Glomerular endothelial cell (primary cell): ENCODE data around the gene GLOD5. TPM values are rescaled to one million over a fixed set of nuclear protein-coding genes. Genes with fewer than 3 reads are reported as not detected.

Source experiments
- DNase-seq: peaks from one replicate; pipeline ENCODE4 v3.0.0-alpha.2; 2011; ENCODE audit warnings: low read depth, low spot score; ENCODE audit errors: extremely low read depth
- total RNA-seq: library from RNA; depleted of rRNA; stranded (reverse); fragments of >200 nt; gene quantifications from 2 replicates; pipeline ENCODE4 v1.2.3, GENCODE V29; 2015

GLOD5 gene
- total RNA-seq, 1 donor from 2014 or later = not detected

DNA sequence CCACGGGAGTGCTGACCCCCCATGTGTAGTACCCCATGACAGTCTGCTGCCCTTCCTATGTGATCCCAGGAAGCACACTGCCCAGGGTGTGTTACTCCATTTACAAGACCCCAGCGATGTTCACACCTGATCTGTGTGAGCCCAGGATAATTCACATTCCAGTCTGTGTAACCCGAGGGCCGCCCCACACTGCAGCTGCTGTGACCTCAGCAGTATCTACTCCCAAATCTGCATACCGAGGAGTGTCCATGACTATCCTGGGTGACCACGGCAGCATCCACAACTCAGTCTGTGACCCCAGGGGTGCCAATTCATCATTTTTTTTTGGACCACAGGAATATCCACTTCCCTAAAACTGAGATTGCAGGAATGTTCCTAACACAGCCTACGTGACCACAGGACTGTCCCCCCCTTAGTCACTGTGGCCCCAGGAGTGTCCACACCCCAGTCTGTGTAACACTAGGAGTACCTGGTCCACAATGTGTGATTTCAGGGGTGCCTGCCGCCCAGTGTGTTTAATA is 7.8 kb upstream of the GLOD5 start:
- DNase-seq = no peak

DNA sequence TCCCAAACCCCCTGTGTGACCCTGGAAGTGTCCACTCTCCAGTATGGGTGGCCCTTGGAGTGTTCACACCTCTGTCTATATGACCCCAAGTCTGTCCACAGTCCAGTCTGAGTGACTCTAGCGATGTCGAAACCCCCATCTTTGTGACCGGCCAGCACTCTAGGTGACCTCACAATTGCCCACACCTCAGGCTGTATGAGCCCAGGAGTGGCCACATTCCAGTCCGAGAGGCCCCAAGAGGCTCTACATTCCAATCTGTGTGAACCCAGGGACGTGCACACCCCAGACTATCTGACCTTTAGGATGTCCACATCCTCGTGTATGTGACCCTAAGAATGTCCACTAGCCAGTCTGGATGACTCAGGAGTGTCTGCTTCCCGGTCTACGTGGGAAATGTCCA is 7.3 kb upstream of the GLOD5 start:
- DNase-seq = no peak

DNA sequence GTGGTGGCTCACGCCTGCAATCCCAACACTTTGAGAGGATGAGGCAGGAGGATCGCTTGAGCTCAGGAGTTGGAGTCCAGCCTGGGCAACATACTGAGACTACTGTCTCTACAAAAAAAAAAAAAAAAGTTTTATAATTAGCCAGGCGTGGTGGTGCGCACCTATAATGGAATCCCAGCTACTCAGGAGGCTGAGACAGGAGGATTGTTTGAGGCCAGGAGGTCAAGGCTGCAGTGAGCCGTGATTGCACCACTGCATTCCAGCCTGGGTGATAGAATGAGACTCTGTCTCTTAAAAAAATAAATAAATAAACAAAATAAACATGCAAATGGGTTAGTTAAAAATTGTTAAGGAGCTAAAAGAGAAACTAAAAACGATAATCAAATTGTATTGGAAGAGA is 7.7 kb downstream of the GLOD5 start:
- no peak for DNase-seq

DNA sequence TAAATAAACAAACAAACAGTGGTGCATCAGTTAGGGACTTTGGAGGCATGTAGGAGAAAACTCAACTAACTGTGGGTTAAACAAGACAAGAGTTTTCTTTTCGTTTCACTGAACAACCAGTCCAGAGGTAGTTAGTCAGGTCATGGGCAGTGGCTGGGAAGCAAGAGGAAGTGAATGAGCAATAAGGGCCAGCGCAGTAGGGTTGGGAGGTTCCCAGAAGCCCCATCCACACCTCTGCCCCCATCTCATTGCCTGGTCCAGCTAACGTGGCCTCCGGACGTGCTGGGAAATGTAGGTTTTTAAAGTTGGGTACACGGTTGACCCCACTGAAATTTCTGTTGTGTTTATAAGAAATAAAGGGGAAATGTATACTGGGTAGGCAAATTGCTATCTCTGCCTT is 8.7 kb downstream of the GLOD5 start:
- no peak for DNase-seq

DNA sequence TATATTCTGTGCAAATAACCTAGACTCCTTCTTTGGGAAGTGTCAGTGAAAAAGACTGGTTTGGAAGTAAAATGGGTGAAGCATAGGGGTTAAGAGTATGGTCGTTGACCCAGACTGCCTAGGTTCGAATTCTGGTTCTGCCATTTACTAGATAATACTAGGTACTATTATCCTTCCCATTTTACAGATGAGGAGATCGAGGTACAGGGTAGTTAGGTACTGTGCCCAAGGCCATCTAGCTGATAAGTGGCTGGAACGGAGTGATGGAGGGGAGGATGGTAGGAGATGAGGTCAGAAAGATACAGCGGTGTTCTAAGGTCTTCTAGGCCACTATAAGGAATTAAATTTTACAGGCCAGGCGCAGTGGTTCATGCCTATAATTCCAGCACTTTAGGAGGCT is 11.1 kb downstream of the GLOD5 start:
- DNase-seq = no peak

DNA sequence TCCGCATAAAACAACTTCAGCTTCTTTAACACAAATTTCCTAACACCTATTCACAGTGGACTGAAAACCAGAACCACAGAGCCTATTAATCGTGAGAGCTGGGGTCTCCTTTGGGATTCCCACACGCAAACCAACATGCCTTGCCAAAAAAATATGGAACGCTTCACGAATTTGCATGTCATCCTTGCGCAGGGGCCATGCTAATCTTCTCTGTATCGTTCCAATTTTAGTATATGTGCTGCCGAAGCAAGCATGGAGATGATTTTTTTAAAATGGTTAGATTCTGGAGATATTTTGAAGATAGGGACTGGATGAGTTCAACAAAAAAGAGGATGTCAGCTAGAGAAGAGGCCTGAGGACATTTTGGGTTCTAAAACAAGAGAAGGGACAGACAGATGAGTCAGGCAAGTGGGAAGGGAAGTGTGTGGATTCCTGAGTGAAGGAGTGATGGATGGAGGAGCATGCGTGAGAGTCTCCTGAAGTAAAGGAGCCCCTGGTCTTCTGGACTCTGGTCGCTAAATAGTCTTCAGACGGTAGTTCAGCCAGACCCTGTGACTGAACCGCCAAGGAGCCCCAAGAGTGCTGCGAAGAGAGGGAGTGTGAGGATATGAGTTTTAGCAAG is 15.4 kb downstream of the GLOD5 start:
- DNase-seq = no peak

DNA sequence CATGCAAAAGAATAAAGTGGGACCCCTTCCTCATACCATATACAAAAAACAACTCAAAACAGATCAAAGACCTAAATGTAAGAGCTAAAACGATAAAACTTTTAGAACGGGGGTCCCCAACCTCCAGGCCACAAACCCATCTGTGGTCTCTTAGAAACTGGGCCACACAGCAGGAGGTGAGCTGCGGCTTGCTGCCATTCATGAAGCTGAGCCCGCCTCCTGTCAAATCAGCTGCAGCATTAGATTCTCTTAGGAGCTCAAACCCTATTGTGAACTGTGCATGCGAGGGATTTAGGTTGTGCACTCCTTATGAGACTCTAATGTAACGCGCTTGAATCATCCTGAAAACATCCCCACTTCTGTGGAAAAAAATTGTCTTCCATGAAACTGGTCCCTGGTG is 17.9 kb downstream of the GLOD5 start:
- DNase-seq = no peak

DNA sequence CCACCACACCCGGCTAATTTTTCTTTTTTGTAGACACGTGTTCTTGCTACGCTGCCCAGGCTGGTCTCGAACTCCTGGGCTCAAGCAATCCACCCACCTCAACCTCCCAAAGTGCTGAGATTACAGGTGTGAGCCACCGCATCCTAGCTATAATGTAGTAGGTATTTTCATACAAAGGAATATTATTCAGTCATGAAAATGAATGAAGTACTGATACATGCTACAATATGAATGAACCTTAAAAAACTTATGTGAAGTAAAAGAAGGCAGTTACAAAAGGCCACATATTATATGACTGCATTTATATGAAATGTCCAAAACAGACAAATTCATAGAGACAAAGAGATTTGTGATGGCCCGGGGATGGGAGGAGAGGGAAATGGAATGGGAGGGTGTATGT is 20.2 kb downstream of the GLOD5 start:
- no peak for DNase-seq

DNA sequence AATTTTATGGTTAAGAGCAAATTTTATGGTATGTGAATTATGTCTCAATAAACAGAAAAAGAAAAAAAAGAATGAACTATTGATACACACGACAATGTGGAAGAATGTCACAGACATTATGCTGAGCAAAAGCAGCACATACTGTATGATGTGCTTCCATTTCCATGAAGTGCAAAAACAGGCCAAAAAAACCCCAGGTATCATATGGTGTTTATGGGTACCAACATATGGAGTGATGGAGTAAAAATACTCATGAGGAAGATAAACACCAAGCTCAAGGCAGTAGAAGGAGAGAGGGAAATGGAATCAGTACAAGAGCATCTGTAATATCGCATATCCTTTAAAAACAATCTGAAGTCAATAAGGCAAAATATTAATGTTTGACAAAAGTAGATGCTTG is 20.7 kb downstream of the GLOD5 start:
- no peak for DNase-seq

DNA sequence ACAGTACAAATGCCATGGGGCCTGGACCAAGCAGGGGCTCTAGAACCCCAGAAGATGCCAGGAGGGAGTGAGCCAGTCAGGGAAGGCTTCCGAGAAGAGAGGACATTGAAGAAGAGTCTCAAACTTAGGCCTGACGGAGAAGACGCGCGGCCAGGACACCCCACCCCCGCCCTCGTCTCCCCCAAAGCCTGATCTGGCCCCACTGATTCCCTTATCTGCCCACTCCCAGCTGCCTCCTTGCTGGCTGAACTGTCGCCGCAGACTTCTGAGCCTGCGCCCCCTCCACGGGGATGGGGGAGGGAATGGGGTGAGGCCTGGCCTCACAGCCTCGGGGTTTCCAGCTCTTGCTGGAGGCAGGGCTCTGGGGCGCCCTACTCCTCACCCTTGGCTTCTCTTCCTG is 21.2 kb downstream of the GLOD5 start:
- DNase-seq = no peak

DNA sequence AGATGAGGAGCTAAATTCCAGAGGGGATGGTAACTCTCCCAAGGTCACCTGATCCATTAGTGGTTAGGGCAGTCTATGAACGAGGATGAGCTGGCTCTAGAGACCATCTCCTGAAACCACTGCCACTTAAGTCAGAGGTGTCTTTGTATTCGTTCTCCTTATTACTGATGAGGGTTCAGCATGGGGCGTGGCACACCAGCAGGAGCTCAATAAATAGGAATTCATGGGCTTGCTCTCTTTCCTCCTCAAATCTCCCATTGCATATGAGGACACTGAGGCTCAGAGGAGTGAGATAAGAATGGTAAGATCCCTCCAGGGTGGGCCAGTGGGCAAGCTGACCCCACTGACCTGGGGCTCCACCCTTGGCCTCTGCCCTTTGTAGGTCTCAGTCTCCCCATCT is 23.2 kb downstream of the GLOD5 start:
- no peak for DNase-seq

DNA sequence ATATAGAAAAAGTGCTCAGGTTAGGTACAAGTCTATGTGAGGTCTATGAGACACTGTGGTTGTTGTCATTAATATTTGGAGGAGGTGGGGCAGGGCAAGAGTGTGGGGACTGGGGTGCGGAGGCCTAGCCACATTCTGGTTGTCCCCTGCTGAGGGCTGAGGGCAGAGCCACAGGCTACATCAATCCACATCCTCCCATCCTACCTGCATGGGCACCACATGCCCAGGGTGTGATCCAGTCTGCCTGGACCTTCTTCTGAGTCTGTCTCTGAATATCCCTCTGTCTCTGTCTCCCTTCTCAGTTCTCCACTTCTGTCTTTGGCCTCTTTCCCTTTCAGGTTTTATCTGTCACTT is 23.6 kb downstream of the GLOD5 start:
- no peak for DNase-seq

DNA sequence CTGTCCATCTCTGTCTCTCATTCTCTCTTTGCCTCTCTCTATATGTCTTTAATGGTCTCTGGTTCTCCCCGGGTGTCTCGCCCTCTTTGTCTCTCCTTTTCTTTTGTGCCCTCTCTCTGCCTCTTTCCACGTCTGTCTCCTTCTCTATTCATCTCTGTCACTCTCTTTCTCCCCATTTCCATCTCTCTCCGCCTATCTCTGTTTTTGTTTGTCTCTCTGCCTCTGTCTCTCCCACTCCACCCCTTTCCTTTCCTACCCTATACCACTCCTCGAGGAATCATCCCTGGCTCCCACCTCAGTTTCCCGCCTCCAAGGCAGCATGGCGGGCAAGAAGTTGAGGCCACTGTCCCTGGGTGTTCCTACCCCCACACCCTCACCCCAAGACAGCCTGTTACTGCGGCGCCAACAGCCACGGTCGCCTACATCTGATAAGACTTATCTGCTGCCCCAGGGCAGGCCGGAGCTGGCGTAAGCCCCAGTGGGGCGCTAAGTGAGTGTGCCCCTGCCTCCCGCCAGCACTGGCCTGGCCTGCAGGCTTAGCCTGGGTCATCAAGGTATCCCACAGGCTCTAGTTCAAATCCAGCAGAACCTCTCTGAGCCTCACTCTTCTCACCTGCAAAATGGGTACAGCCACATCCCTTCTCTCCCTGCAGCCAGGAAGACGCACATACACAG is 24.1 kb downstream of the GLOD5 start:
- DNase-seq = no peak

DNA sequence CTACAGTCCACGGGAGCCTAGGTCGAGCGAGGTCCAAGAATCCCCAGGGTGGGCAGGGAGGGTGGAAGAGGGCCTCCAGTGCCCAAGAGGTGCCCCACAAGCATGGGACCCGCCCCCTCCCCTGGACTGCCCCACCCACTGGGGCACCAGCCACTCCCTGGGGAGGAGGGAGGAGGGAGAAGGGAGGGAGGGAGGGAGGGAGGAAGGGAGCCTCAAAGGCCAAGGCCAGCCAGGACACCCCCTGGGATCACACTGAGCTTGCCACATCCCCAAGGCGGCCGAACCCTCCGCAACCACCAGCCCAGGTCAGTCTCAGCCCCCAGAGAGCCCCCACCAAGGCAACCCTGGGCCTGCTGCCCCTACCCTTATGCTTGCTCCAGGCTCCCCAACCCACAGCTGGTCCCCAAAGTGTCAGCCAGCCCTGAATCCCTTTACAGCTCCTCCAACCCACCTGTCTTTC is 24.8 kb downstream of the GLOD5 start, which contains the start of gene GATA1:
Gene GATA1 (plus strand): TSS at position 250 of the 460 bp plus-strand sequence. CDS start 4,520 bp downstream, outside the sequence.
- DNase-seq = no peak

DNA sequence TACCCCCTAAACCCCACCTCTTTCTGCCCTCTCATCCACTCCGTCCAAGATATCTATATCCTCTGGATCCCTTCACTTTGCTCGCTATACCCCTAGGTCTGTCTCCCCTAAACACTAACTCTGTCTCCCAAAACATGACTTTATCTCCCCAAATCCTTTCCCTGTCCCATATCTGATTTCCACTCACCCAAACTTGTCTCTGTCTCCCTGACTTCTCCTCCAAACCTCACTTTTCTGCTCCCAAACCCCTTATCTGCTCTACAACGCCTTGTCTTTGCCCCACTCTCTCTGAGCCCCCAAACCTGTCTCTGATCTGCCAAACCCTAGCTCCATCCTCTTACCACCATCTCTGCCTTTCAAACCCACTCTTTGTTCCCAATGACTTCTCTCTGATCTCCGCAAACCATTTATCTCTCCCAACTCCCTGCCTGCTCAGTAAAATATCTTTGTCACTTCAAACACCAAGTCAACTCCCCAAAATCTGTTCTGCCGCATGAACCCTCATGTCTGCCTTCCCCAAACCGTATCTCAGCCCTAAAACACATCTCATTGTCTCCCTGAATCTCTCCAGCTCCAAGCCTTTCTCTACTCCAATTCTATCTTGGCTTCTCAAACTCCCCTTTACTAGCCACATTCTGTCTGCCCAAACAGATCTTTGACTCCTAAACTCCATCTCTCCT is 25.4 kb downstream of the GLOD5 start:
- no peak for DNase-seq

DNA sequence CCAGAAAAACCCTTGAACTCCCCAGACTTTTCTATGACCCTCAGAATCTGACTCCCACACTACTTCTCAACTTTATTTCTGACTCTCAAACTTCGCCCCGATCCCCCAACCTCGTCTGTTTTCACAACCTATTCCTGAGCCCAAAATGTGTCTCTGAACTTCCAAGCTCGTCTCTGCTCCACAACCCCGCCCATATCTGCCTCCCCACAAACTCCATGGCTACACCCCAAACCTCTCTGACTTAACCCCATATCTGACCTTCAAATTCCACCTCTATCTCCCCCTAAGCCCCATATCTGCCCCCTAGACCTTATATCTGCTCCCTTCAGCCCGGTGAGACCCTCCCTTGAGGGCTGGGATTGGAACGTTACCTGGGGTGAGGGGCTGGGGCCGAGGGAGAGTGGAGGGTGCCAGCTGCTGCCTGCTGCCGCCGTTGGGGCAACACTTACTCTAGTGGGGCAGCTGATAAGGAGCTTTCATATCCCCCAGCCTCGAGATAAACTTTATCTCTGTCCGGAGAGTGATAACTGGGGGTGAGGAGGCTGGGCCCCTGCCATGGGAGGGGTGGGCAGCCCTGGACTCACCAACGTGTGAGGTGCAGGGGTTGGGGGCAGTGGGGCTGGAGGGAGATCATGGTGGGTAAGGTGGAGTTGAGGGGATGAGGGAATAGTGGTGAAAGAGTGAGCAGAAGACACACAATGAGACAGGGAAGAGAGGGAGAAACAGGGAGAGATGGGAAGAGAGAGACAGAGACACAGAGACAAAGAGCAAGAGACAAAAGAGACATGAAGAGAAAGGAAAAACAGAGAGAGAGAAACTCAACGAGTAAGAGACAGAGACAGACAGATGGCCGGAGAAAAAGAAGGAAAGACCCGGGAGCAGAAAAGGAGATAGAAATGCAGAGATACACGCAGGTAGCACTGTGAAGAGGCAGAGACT is 26.2 kb downstream of the GLOD5 start:
- no peak for DNase-seq

DNA sequence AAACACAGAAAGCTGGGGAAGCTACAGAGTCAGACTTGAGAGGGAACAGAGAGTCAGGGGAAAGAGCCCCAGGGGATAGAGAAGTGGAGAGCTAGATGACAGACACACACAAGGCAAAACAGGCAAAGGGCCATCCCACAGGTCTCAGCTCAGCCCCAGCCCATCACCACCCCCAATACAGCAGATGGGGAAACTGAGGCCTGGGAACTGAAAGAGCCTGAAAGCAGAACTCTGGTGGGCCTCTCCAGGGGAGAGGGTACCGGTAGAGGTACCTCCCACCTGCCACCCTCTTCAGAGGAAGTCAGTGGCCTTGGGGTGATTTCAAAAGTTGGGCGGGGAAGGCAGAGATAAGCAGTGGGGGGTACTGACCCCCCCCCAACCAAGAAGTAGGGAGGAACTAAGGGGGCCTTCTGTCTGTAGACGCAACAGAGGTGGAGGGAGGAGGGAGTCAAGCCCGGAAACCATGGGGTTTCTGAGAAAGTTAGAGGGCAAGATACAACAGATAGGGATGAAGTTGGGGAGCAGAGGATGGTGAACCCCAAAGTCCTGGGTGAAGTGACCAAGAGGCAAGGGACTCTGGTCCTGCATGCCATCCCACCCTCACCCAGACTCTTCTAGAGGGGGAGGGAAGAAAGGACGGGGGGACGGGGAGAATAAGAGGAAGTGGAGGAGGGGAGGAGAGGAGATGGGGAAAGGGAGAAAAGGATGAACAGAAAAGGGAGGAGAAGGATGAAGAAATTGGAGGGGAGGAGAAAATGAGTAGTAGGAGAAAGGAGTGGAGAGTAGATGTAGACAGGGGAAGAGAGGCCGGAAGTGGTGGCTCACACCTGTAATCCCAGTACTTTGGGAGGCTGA is 28.0 kb downstream of the GLOD5 start:
- DNase-seq = no peak

DNA sequence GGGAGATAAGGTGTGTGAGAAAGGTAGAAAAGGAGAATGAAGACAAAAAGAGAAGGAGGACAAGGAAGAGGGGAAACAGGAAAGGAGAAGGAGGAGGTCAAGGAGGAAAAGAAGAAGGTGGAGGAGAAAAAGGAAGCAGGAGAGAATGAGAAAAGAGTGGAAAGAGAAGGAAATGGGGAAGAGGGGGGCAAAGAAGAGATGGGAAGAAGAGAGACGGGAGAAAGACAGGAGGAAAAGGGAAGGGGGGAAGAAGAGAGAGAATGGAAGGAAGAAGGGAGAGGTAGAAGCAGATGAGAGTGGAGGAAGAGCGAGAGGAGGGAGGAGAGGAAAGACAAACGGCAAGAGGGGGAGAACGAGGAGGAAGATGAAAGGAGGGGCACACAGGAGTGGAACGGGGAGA is 28.9 kb downstream of the GLOD5 start:
- DNase-seq = no peak

DNA sequence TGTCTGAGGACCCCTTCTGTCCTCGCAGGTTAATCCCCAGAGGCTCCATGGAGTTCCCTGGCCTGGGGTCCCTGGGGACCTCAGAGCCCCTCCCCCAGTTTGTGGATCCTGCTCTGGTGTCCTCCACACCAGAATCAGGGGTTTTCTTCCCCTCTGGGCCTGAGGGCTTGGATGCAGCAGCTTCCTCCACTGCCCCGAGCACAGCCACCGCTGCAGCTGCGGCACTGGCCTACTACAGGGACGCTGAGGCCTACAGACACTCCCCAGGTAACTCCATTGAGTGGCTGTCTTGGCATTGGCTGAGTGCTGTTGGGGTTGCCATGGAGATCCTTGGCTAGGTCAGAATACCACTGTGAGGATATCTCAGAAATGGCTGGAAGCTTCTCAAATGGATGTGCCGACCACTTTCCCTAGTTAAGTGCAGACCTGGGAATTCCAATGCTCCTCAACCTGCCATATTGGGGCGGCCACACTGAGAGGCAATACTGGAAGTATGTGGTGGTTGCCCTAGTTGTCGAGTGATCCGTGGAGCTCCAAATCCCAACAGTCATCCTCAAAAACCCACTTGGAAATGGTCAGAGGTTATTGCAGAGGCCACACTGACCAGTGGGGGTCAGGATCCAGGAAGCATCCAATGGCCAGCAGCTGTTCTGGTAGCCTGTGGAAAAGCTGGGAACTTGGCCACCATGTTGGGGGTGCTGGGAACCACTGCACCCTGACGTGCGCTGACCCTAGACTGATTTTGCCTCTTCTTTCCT is 29.7 kb downstream of the GLOD5 start:
- DNase-seq = no peak
